K562 (cell line): ENCODE results near the gene PHYKPL. TPM values are rescaled to one million over a fixed set of nuclear protein-coding genes. Genes with fewer than 3 reads are reported as not detected.

Experiments
- ATAC-seq: fragments of 200-7000 bp; cut with Tn5 transposase; 3 replicates; pipeline ENCODE4 v1.9.1; 2020; ENCODE audit warnings: moderate library complexity
- BruUV-seq: library from RNA; stranded (reverse); fragments of 400-500 nt; replicated peaks from 2 replicates; lab custom pipeline; 2021; lab: Mats Ljungman, UMichigan
- CTCF ChIA-PET: fragments of 300-600 bp; formaldehyde crosslinking; extraction: SDS; loops from one replicate; lab custom pipeline; 2021; ENCODE audit warnings: low intra/inter-chr PET ratio; lab: Yijun Ruan, JAX
- POLR2A ChIA-PET: fragments of 300-600, 350-650 bp; sonication (Branson Sonifier 250); formaldehyde crosslinking; extraction: SDS; loops from one replicate; lab custom pipeline; 2021; ENCODE audit warnings: antibody characterized with exemption, inconsistent platforms; lab: Yijun Ruan, JAX
- DNase-seq, 4 experiments: peaks; one replicate each; pipeline versions ENCODE4 v3.0.0 to v3.0.0-alpha.2; 2011 to 2018; ENCODE audit warnings: low spot score in 3 of 4, mixed read lengths in 3 of 4; ENCODE audit errors: extremely low read depth in 1 of 4
- FAIRE-seq: peaks from 2 replicates; lab custom pipeline; 2011; peaks lifted over from hg19 to GRCh38; lab: Jason Lieb, UNC
- H2AFZ ChIP-seq: 2 replicates; pipeline ENCODE4 v1.6.0; 2011; ENCODE audit warnings: low read depth, low read length, control low read depth, inconsistent platforms
- H3K27ac ChIP-seq: fragments of 200-600 bp; 3 replicates; pipeline ENCODE4 v1.8.0; 2011; ENCODE audit warnings: low read depth, mild to moderate bottlenecking, control low read depth, inconsistent platforms, low read length, moderate library complexity, mixed read lengths; ENCODE audit errors: extremely low read depth
- H3K27me3 ChIP-seq, 2 experiments: fragments of 300-600 bp in 1 of 2; 2 replicates in 1 of 2; 3 replicates in 1 of 2; pipeline versions ENCODE4 v1.6.0 to v1.8.0; 2011; ENCODE audit warnings: inconsistent platforms in 2 of 2, low read length in 2 of 2, mild to moderate bottlenecking in 1 of 2, mixed read lengths in 1 of 2, moderate library complexity in 1 of 2; ENCODE audit not compliant: control insufficient read depth in 2 of 2, insufficient read depth in 2 of 2
- H3K36me3 ChIP-seq: fragments of 300-600 bp; 3 replicates; pipeline ENCODE4 v1.8.0; 2011; ENCODE audit warnings: mild to moderate bottlenecking, low read length, inconsistent platforms; ENCODE audit not compliant: control insufficient read depth, insufficient read depth
- H3K4me1 ChIP-seq, 2 experiments: fragments of 200-600 bp in 1 of 2; replicated peaks in 1 of 2; 2 replicates in 1 of 2; 3 replicates in 1 of 2; pipeline versions ENCODE4 v1.5.1 to v1.8.0; 2011; ENCODE audit warnings: inconsistent platforms in 2 of 2, low read length in 2 of 2, mild to moderate bottlenecking in 1 of 2, mixed read lengths in 1 of 2, moderate library complexity in 1 of 2; ENCODE audit not compliant: control insufficient read depth in 2 of 2, insufficient read depth in 2 of 2
- H3K4me2 ChIP-seq: 2 replicates; pipeline ENCODE4 v1.6.1; 2011; ENCODE audit warnings: low read length, control low read depth, inconsistent platforms, mixed read lengths; ENCODE audit not compliant: insufficient read depth
- H3K4me3 ChIP-seq: fragments of 200-600 bp; sonication (generic), shearing (Covaris generic); 2 replicates; pipeline ENCODE4 v1.5.1; 2016; ENCODE audit warnings: control low read depth, inconsistent platforms
- H3K79me2 ChIP-seq: fragments of 200-600 bp; 3 replicates; pipeline ENCODE4 v1.8.0; 2011; ENCODE audit warnings: low read length, inconsistent platforms; ENCODE audit not compliant: control insufficient read depth, insufficient read depth
- H3K9ac ChIP-seq, 2 experiments: 2 replicates each; pipeline versions ENCODE4 v1.6.0 to v1.6.1; 2011; ENCODE audit warnings: low read depth in 2 of 2, low read length in 2 of 2, control low read depth in 1 of 2, inconsistent platforms in 1 of 2, mild to moderate bottlenecking in 1 of 2, mixed read lengths in 1 of 2; ENCODE audit not compliant: insufficient read depth in 1 of 2
- H3K9me1 ChIP-seq: one replicate; pipeline ENCODE4 v1.6.0; 2011; ENCODE audit warnings: inconsistent platforms, mild to moderate bottlenecking, low read length, moderate library complexity; ENCODE audit not compliant: control insufficient read depth, insufficient read depth
- H3K9me3 ChIP-seq: replicated peaks from 2 replicates; pipeline ENCODE4 v1.5.1; 2011; ENCODE audit warnings: low read depth, low read length, inconsistent platforms; ENCODE audit not compliant: control insufficient read depth, insufficient read depth
- H4K20me1 ChIP-seq: replicated peaks from 2 replicates; pipeline ENCODE4 v1.6.1; 2011; ENCODE audit warnings: low read length, inconsistent platforms, mixed read lengths; ENCODE audit not compliant: control insufficient read depth, insufficient read depth
- CREB3L1 ChIP-seq: fragments of 450-650 bp; IDR thresholded peaks from 2 replicates; pipeline ENCODE4 v1.6.1; 2014; ENCODE audit warnings: low read depth, mild to moderate bottlenecking, moderate library complexity, borderline replicate concordance
- ERF ChIP-seq: fragments of 450-650 bp; formaldehyde crosslinking; IDR thresholded peaks from 2 replicates; pipeline ENCODE4 v1.4.0; 2020; ENCODE audit warnings: mild to moderate bottlenecking, mixed read lengths
- GTF3C2 ChIP-seq: IDR thresholded peaks from 3 replicates; pipeline ENCODE4 v1.6.1; 2011; ENCODE audit warnings: borderline replicate concordance, mild to moderate bottlenecking, moderate library complexity; ENCODE audit not compliant: insufficient read length; ENCODE audit errors: extremely low read depth
- HDGF ChIP-seq: fragments of 450-650 bp; IDR thresholded peaks from 2 replicates; pipeline ENCODE4 v1.6.1; 2016
- MAFK ChIP-seq: IDR thresholded peaks from 2 replicates; pipeline ENCODE4 v1.6.1; 2011; ENCODE audit warnings: low read length, improper control_type of control experiment
- PRPF4 ChIP-seq: fragments of 200-400 bp; formaldehyde crosslinking; IDR thresholded peaks from one replicate; pipeline ENCODE4 v1.6.1; 2017; ENCODE audit warnings: low read length, low read depth, mild to moderate bottlenecking; ENCODE audit not compliant: insufficient read depth, poor library complexity, severe bottlenecking
- ZFP36 ChIP-seq: fragments of 150-350 bp; IDR thresholded peaks from 2 replicates; pipeline ENCODE4 v1.6.1; 2018; ENCODE audit warnings: low read length, low read depth; ENCODE audit not compliant: partially characterized antibody
- ZNF24 ChIP-seq: fragments of 450-650 bp; IDR thresholded peaks from 2 replicates; pipeline ENCODE4 v1.6.1; 2016
- ZNF282 ChIP-seq: sonication (generic); formaldehyde crosslinking; IDR thresholded peaks from 2 replicates; pipeline ENCODE4 v1.8.1; 2023; ENCODE audit warnings: missing genetic modification reagents
- ZNF354B ChIP-seq: fragments of 250-450 bp; sonication (Bioruptor Pico); IDR thresholded peaks from 2 replicates; pipeline ENCODE4 v1.4.0; 2020
- ZNF436 ChIP-seq: fragments of 250-450, 450-650 bp; sonication (Bioruptor Pico); formaldehyde crosslinking; IDR thresholded peaks from 2 replicates; pipeline ENCODE4 v1.7.0; 2020; ENCODE audit warnings: mild to moderate bottlenecking
- WGBS: fragments of 100-300 bp; shearing (Covaris generic); methylation state at CpG from one replicate; pipeline ENCODE4 v1.1.6; 2016; ENCODE audit warnings: low coverage, mixed read lengths; ENCODE audit not compliant: insufficient coverage; ENCODE audit errors: missing lambda C conversion rate; 5-methylcytosine and 5-hydroxymethylcytosine counted together
- in situ Hi-C: fragments of 300-500 bp; cut with MboI; formaldehyde crosslinking; loops from 4 replicates; pipeline ENCODE4 v1.15.0; 2018; ENCODE audit warnings: inconsistent platforms, mixed read lengths
- intact Hi-C: fragments of 100-400 bp; cut with micrococcal nuclease; formaldehyde crosslinking; loops from 2 replicates; pipeline ENCODE4 v1.14.2; 2022
- polyA plus RNA-seq, 8 experiments: library from polyadenylated mRNA; depleted of rRNA in 4 of 8; stranded (reverse) in 5 of 8; unstranded in 3 of 8; fragments of >200 nt; fragmentation: Nextera tagmentation in 2 of 8; fragmentation: Illumina TruSeq in 1 of 8; extraction: Ambion mirVana in 2 of 8; extraction: Trizol in 1 of 8; gene quantifications; 2 replicates each; pipeline versions ENCODE4 v1.2.1 to v1.2.3, GENCODE V29; 2011 to 2014; ENCODE audit warnings: inconsistent platforms in 1 of 8, missing spikeins in 1 of 8
- total RNA-seq, 7 experiments: library from RNA; depleted of rRNA in 6 of 7; stranded (reverse); fragments of >200 nt in 6 of 7; fragmentation: Illumina TruSeq in 2 of 7; extraction: Trizol in 2 of 7; gene quantifications; 2 replicates each; pipeline versions ENCODE4 v1.2.1 to v1.2.3, GENCODE V29; 2011 to 2021; ENCODE audit warnings: low replicate concordance in 1 of 7

PHYKPL gene
- total and polyA plus RNA-seq, 9 of the 15 experiments (the other 6 are each of a cell fraction or from before 2014, with no cell fraction given), result 4.7 to 34.7 (median 18.6) TPM

DNA sequence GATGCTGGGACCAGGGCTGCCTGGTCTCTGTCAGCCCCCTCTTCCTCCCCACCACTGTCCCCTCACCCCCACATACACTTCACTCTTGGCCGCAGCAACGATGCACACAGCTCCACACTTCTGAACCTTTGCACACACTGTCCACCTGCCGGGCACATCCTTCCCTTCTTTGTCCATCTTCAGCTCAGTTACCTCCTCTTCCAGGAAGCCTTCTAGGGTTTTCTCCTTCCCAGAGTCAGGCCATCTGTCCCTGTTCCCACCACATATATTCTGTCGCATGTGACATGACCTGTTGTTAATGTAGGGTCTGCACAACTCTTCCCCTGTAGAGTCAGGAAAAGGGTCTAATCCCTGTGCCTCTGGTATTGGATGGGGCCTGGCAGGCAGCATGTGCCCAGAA is 38.6 kb upstream of the PHYKPL start:
- Histone ChIP-seq H3K79me2 (no peaks in the 10 kb centered on the region), H3K27me3 (peaks cover 23 to 89% of the 10 kb centered on the region in 2 experiments; a peak in 4 of 5 replicates), H3K9me1 (no peaks in the 10 kb centered on the region), H4K20me1 (no peaks in the 10 kb centered on the region), H3K36me3 (no peaks in the 10 kb centered on the region), H3K4me3 (no peak overlapping the region), H3K27ac (no peak overlapping the region), H3K9me3 (peaks cover 4% of the 10 kb centered on the region; the same call in 1 of the 2 replicates), H3K9ac (no peak overlapping the region; a peak in 1 of 4 replicates), H3K4me2 (no peak overlapping the region), H3K4me1 (peaks cover 0 to 6% of the 10 kb centered on the region in 2 experiments; a peak in 1 of 5 replicates), H2AFZ (no peak overlapping the region)
- BruUV-seq, result no TSS peak
- no peak for TF ChIP-seq ERF (CRISPR knock-in tag)
- TF ChIP-seq CREB3L1, result no peak
- 0 out of 2 replicates have a peak, but pooled peaks have one; percentile 37 for TF ChIP-seq ZNF436 (CRISPR knock-in tag)
- no peak for TF ChIP-seq PRPF4
- no peak for TF ChIP-seq MAFK
- TF ChIP-seq ZNF354B (CRISPR knock-in tag), result no peak
- TF ChIP-seq GTF3C2, result no peak
- TF ChIP-seq HDGF, result no peak
- no peak for TF ChIP-seq ZNF24
- TF ChIP-seq ZFP36, result peak; percentile 95
- TF ChIP-seq ZNF282 (CRISPR knock-in tag), result no peak
- DNase-seq, result no peak
- WGBS, result 2% methylated on average over 4 of the region's 4 CpGs
- ChIA-PET CTCF (no interaction called here), POLR2A (interaction anchor here (0.6 to 1.2 kb wide), 4 partner anchors 13 to 343 kb away, joined by 3 to 4 read pairs (median 3); no protein-coding TSS in a partner anchor)
- FAIRE-seq, result no peak
- no peak for ATAC-seq
- in situ Hi-C loops, result no loop called here
- intact Hi-C loops, result no loop called here
